HG02852 (cell line): Measurements from ENCODE around the gene SCRN2.

Experiments
- ATAC-seq: cut with Tn5 transposase; IDR thresholded peaks from one replicate; pipeline ENCODE4 v1.9.1; 2021; ENCODE audit warnings: mild to moderate bottlenecking, moderate library complexity; ENCODE audit not compliant: unreplicated experiment

SCRN2 gene

GRCh38 chr17:47872019-47872650 lies 31.1 kb upstream of the SCRN2 start:
- no peak for ATAC-seq

GRCh38 chr17:47871048-47871447 lies 30.0 kb upstream of the SCRN2 start:
- ATAC-seq: no peak

GRCh38 chr17:47870056-47870455 lies 29.0 kb upstream of the SCRN2 start:
- ATAC-seq: no peak

GRCh38 chr17:47869114-47869513 lies 28.0 kb upstream of the SCRN2 start:
- ATAC-seq: no peak

- ATAC-seq: no peak
Measured at GRCh38 chr17:47867813-47868533, 26.9 kb upstream of the SCRN2 start.

- ATAC-seq: no peak
Measured at GRCh38 chr17:47866941-47867340, 25.9 kb upstream of the SCRN2 start.

GRCh38 chr17:47864791-47865216 lies 23.7 kb upstream of the SCRN2 start:
- ATAC-seq: no peak

- no peak for ATAC-seq
Measured at GRCh38 chr17:47862621-47863440, 21.8 kb upstream of the SCRN2 start.

- no peak for ATAC-seq
Measured at GRCh38 chr17:47860386-47860785, 19.3 kb upstream of the SCRN2 start.

GRCh38 chr17:47857551-47858455 lies 16.7 kb upstream of the SCRN2 start:
- no peak for ATAC-seq

- no peak for ATAC-seq
Measured at GRCh38 chr17:47856830-47857229, 15.8 kb upstream of the SCRN2 start.

GRCh38 chr17:47855737-47856136 lies 14.7 kb upstream of the SCRN2 start:
- ATAC-seq: no peak

GRCh38 chr17:47853616-47854015 lies 12.5 kb upstream of the SCRN2 start:
- no peak for ATAC-seq

- ATAC-seq: no peak
Measured at GRCh38 chr17:47852113-47852949, 11.3 kb upstream of the SCRN2 start.

- no peak for ATAC-seq
Measured at GRCh38 chr17:47851764-47852112, 10.7 kb upstream of the SCRN2 start.

- no peak for ATAC-seq
Measured at GRCh38 chr17:47850692-47851573, 9.9 kb upstream of the SCRN2 start, which contains the start of gene SP6. Gene SP6, minus strand, starts transcription at chr17:47851163. Its CDS starts 2,734 bp downstream, at chr17:47848429.

- no peak for ATAC-seq
Measured at GRCh38 chr17:47850373-47850691, 9.3 kb upstream of the SCRN2 start.

- no peak for ATAC-seq
Measured at GRCh38 chr17:47848198-47848513, 7.1 kb upstream of the SCRN2 start.
